HepG2 (cell line): ENCODE data around the gene DMRTA2. TPM values are rescaled to one million over a fixed set of nuclear protein-coding genes. Genes with fewer than 3 reads are reported as not detected.

Source experiments
- ATAC-seq: fragments of 200-7000 bp; cut with Tn5 transposase; 3 replicates; pipeline ENCODE4 v1.9.1; 2020; ENCODE audit warnings: mild to moderate bottlenecking, moderate library complexity
- BruUV-seq: library from RNA; stranded (reverse); fragments of 400-500 nt; replicated peaks from 2 replicates; lab custom pipeline; 2021; lab: Mats Ljungman, UMichigan
- CTCF ChIA-PET: fragments of 300-600 bp; formaldehyde crosslinking; extraction: SDS; loops from one replicate; lab custom pipeline; 2021; ENCODE audit warnings: low total read pairs, inconsistent platforms, low intra/inter-chr PET ratio; lab: Yijun Ruan, JAX
- POLR2A ChIA-PET: fragments of 350-600 bp; sonication (Branson Sonifier 250); formaldehyde crosslinking; loops from one replicate; lab custom pipeline; 2020; ENCODE audit warnings: antibody characterized with exemption, inconsistent platforms; lab: Yijun Ruan, JAX
- DNase-seq: peaks from one replicate; pipeline ENCODE4 v3.0.0-alpha.2; 2015; ENCODE audit warnings: low spot score
- FAIRE-seq: peaks from 3 replicates; lab custom pipeline; 2011; peaks lifted over from hg19 to GRCh38; lab: Jason Lieb, UNC
- H2AFZ ChIP-seq: one replicate; pipeline ENCODE4 v1.6.1; 2011; ENCODE audit warnings: low read length, inconsistent platforms
- H3K27ac ChIP-seq: fragments of 300-600 bp; 3 replicates; pipeline ENCODE4 v1.8.0; 2011; ENCODE audit warnings: mixed run types, mild to moderate bottlenecking, mixed read lengths, low read length, inconsistent platforms; ENCODE audit not compliant: insufficient read depth; ENCODE audit errors: extremely low read length
- H3K27me3 ChIP-seq, 2 experiments: fragments of 200-600 bp in 1 of 2; 2 replicates in 1 of 2; 3 replicates in 1 of 2; pipeline versions ENCODE4 v1.6.0 to v1.8.0; 2011; ENCODE audit warnings: low read length in 2 of 2, mild to moderate bottlenecking in 2 of 2, moderate library complexity in 2 of 2, inconsistent platforms in 1 of 2; ENCODE audit not compliant: insufficient read depth in 2 of 2, control insufficient read depth in 1 of 2
- H3K36me3 ChIP-seq, 2 experiments: fragments of 200-600 bp in 1 of 2; replicated peaks in 1 of 2; 2 replicates in 1 of 2; 3 replicates in 1 of 2; pipeline versions ENCODE4 v1.5.1 to v1.8.0; 2011; ENCODE audit warnings: low read length in 2 of 2, inconsistent platforms in 1 of 2; ENCODE audit not compliant: insufficient read depth in 2 of 2, control insufficient read depth in 1 of 2
- H3K4me1 ChIP-seq: 2 replicates; pipeline ENCODE4 v1.5.1; 2012; ENCODE audit warnings: low read length, inconsistent platforms; ENCODE audit not compliant: insufficient read depth
- H3K4me2 ChIP-seq: 2 replicates; pipeline ENCODE4 v1.6.0; 2011; ENCODE audit warnings: low read depth, low read length, inconsistent platforms
- H3K4me3 ChIP-seq, 3 experiments: fragments of 200-600 bp in 1 of 3; sonication (generic), shearing (Covaris generic) in 1 of 3; replicated peaks in 1 of 3; 2 replicates each; pipeline ENCODE4 v1.5.1; 2011 to 2016; ENCODE audit warnings: low read length in 3 of 3, inconsistent platforms in 2 of 3, low read depth in 2 of 3, mild to moderate bottlenecking in 2 of 3, control low read depth in 1 of 3, mixed read lengths in 1 of 3; ENCODE audit not compliant: insufficient read depth in 1 of 3
- H3K79me2 ChIP-seq: one replicate; pipeline ENCODE4 v1.6.1; 2011; ENCODE audit warnings: low read length, inconsistent platforms; ENCODE audit not compliant: insufficient read depth
- H3K9ac ChIP-seq: 2 replicates; pipeline ENCODE4 v1.6.0; 2011; ENCODE audit warnings: mild to moderate bottlenecking, low read depth, low read length, inconsistent platforms; ENCODE audit not compliant: insufficient read depth
- H3K9me3 ChIP-seq: 2 replicates; pipeline ENCODE4 v1.5.1; 2012; ENCODE audit warnings: mild to moderate bottlenecking, low read length
- H4K20me1 ChIP-seq: 2 replicates; pipeline ENCODE4 v1.6.0; 2011; ENCODE audit warnings: inconsistent platforms, mild to moderate bottlenecking, low read length, moderate library complexity; ENCODE audit not compliant: insufficient read depth
- BORCS8-MEF2B ChIP-seq: sonication (generic); formaldehyde crosslinking; IDR thresholded peaks from 2 replicates; pipeline ENCODE4 v1.8.0; 2022; ENCODE audit warnings: mild to moderate bottlenecking, missing genetic modification reagents
- DR1 ChIP-seq: sonication (generic); formaldehyde crosslinking; IDR thresholded peaks from 2 replicates; pipeline ENCODE4 v1.8.0; 2021; ENCODE audit warnings: mild to moderate bottlenecking, missing genetic modification reagents, inconsistent platforms
- GFI1 ChIP-seq: sonication (generic); formaldehyde crosslinking; IDR thresholded peaks from 2 replicates; pipeline ENCODE4 v1.5.0; 2020; ENCODE audit warnings: missing genetic modification reagents, mild to moderate bottlenecking, borderline replicate concordance
- HNF4G ChIP-seq, 2 experiments: sonication (generic) in 1 of 2; formaldehyde crosslinking in 1 of 2; IDR thresholded peaks; 2 replicates each; pipeline versions ENCODE4 v1.4.0 to v1.6.1; 2011 to 2020; ENCODE audit warnings: borderline replicate concordance in 2 of 2, low read depth in 2 of 2, mild to moderate bottlenecking in 2 of 2, low read length in 1 of 2, missing genetic modification reagents in 1 of 2, moderate library complexity in 1 of 2
- PCBP2 ChIP-seq: fragments of 200-400 bp; formaldehyde crosslinking; optimal IDR thresholded peaks from 2 replicates; pipeline ENCODE3; 2018; ENCODE audit warnings: low read length, low read depth; ENCODE audit not compliant: poor library complexity, severe bottlenecking
- STAT5B ChIP-seq: sonication (generic); formaldehyde crosslinking; IDR thresholded peaks from 2 replicates; pipeline ENCODE4 v1.4.0; 2020; ENCODE audit warnings: missing genetic modification reagents
- TMF1 ChIP-seq: sonication (generic); formaldehyde crosslinking; IDR thresholded peaks from 2 replicates; pipeline ENCODE4 v1.8.1; 2022; ENCODE audit warnings: low read depth, missing genetic modification reagents
- TP53 ChIP-seq: sonication (generic); formaldehyde crosslinking; conservative IDR thresholded peaks from 2 replicates; pipeline ENCODE4 v1.4.0; 2020; ENCODE audit warnings: missing genetic modification reagents
- ZNF567 ChIP-seq: sonication (generic); formaldehyde crosslinking; IDR thresholded peaks from 2 replicates; pipeline ENCODE4 v1.8.1; 2023; ENCODE audit warnings: mild to moderate bottlenecking, missing genetic modification reagents, borderline replicate concordance
- WGBS: methylation state at CpG from one replicate; pipeline ENCODE4 v1.1.6; 2017; ENCODE audit warnings: low lambda C conversion rate; 5-methylcytosine and 5-hydroxymethylcytosine counted together
- in situ Hi-C: cut with HindIII; loops from 2 replicates; pipeline ENCODE4 v1.10.0; 2017; ENCODE audit warnings: low pct_unique_long_range_greater_than_20kb; ENCODE audit not compliant: extremely low pct_ligation_motif_present
- intact Hi-C: fragments of 100-400 bp; cut with micrococcal nuclease; formaldehyde crosslinking; loops from one replicate; pipeline ENCODE4 v1.10.0; 2022; ENCODE audit not compliant: unreplicated experiment
- polyA plus RNA-seq, 8 experiments: library from polyadenylated mRNA; depleted of rRNA in 3 of 8; stranded (reverse) in 7 of 8; unstranded in 1 of 8; fragments of >200 nt; fragmentation: Illumina TruSeq in 4 of 8; extraction: Trizol in 4 of 8; gene quantifications; 2 replicates each; pipeline versions ENCODE4 v1.2.1 to v1.2.3, GENCODE V29; 2011 to 2016; ENCODE audit warnings: low read depth in 4 of 8, missing spikeins in 1 of 8, mixed read lengths in 1 of 8; ENCODE audit not compliant: insufficient read depth in 1 of 8
- total RNA-seq, 5 experiments: library from RNA; depleted of rRNA; stranded (reverse); fragments of >200 nt; fragmentation: Illumina TruSeq; extraction: Trizol; gene quantifications; 2 replicates each; pipeline ENCODE4 v1.2.3, GENCODE V29; 2016; ENCODE audit warnings: low read depth in 1 of 5

DMRTA2 gene
- total and polyA plus RNA-seq, 2 of the 13 experiments (the other 11 are each of a cell fraction or from before 2014, with no cell fraction given) = not detected

DNA sequence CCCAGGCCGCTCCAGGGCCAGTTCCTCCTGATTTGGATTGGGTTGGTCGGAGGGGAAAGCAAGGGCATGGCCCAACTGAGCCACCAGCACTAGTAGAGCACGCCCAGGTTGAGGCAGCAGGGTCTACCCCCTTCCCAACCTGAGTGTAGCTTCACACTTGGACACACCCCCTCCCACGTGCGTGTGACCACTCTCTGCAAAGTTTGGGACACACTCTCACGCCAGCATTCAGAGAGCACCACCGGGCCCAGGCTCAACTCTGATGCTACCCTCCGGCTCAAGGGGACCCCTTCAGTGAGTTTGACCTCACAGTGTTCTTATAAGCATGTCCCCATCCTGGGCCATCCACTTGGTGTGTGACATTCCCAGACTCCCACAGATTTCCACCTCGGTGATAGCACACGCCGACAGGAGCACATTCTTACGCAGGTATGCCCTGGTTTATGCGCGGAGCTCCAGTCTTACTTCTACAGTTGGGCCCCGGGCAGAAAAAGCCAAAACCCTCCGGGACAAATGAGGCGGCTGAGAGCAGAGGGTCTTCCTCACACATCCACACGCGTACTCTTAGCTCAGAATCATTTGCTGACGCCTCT lies 3.0 kb upstream of the DMRTA2 start:
- H3K36me3 ChIP-seq = no peaks in the 10 kb centered on the region; a peak in 1 of 5 replicates
- FAIRE-seq (no peak), ATAC-seq (no peak; the same call in 1 of the 3 replicates), DNase-seq (no peak)
- intact Hi-C loops = no loop called here
- no peak overlapping the region for H2AFZ ChIP-seq
- in situ Hi-C loops = no loop called here
- BruUV-seq = no TSS peak
- peaks cover 14% of the 10 kb centered on the region; the same call in 1 of the 2 replicates for H3K4me1 ChIP-seq
- no peak overlapping the region for H3K9ac ChIP-seq
- ChIA-PET CTCF (no interaction called here), POLR2A (no interaction called here)
- H3K9me3 ChIP-seq = no peaks in the 10 kb centered on the region
- no peak overlapping the region for H3K4me2 ChIP-seq
- no peaks in the 10 kb centered on the region for H4K20me1 ChIP-seq
- H3K4me3 ChIP-seq = no peak overlapping the region
- 52% methylated on average over 20 of the region's 20 CpGs for WGBS
- H3K79me2 ChIP-seq = no peaks in the 10 kb centered on the region
- no peak overlapping the region for H3K27ac ChIP-seq
- no peak for TF ChIP-seq TMF1 (CRISPR knock-in tag)
- TF ChIP-seq TP53 (CRISPR knock-in tag) = no peak
- no peak for TF ChIP-seq PCBP2
- TF ChIP-seq HNF4G (IDR thresholded peaks at IDR 0.05; ENCODE audit: borderline replicate concordance, low read depth, low read length) = no peak
- TF ChIP-seq HNF4G (CRISPR knock-in tag; IDR thresholded peaks at IDR 0.05; ENCODE audit: borderline replicate concordance, low read depth) = no peak
- no peak for TF ChIP-seq GFI1 (CRISPR knock-in tag)
- TF ChIP-seq BORCS8-MEF2B = no peak
- TF ChIP-seq STAT5B (CRISPR knock-in tag) = no peak
- TF ChIP-seq DR1 = no peak
- TF ChIP-seq ZNF567 (CRISPR knock-in tag) = no peak
- peaks cover 13 to 80% of the 10 kb centered on the region in 2 experiments for H3K27me3 ChIP-seq
